Esophagus muscularis mucosa (tissue), 4 donors: Measurements from ENCODE around the gene KMT2D.

ENCODE experiments used
- EP300 ChIP-seq: sonication (generic); formaldehyde crosslinking; IDR thresholded peaks from one replicate; pipeline ENCODE4 v1.6.1; 2017; ENCODE audit warnings: antibody characterized with exemption
- POLR2A ChIP-seq: fragments of 450-650 bp; IDR thresholded peaks from one replicate; pipeline ENCODE4 v1.6.1; 2017; ENCODE audit warnings: antibody characterized with exemption, moderate library complexity, mild to moderate bottlenecking, low read depth
- POLR2AphosphoS5 ChIP-seq, 2 donors: sonication (generic); formaldehyde crosslinking; IDR thresholded peaks; one replicate each; pipeline ENCODE4 v1.6.1; 2017; ENCODE audit warnings: antibody characterized with exemption in 2 of 2
- TF ChIP-seq, protein P1 (sequence below), 3 experiments: fragments of 200-600 bp in 2 of 3; fragments of 450-650 bp in 1 of 3; sonication (generic) in 2 of 3; IDR thresholded peaks; one replicate each; pipeline ENCODE4 v1.5.1; 2017 to 2019; ENCODE audit warnings: antibody characterized with exemption in 3 of 3, mild to moderate bottlenecking in 2 of 3, moderate library complexity in 1 of 3

DNA sequence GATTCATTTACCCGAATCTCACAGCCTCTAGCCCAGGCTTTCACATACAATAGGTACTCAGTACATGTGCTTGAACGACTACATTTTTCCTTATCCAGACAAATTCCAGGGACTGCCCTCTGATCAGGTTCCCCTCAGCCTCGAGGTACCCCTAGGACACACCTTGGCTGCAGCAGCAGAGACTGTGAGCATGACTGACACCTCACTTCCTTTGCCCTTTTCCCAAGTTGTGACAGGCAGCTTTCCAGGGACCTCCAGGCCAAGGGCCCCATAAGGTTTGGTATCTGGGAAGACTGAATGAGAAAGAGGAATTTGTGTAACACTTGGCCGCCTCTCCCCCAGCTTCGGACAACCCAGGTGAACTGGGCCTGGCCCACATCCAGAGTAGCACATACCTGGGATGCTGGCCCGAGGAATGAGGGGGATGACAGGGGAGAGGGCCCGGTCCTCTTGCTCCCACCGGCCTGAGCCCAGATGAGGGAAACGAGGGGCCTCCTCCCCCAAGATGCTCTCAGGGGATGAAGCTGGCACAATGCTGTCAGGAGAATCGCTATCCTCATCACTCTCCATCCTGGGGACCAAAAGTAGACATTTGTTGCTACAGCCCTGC is 31.8 kb downstream of the KMT2D start:
- TF ChIP-seq, protein P1, sequence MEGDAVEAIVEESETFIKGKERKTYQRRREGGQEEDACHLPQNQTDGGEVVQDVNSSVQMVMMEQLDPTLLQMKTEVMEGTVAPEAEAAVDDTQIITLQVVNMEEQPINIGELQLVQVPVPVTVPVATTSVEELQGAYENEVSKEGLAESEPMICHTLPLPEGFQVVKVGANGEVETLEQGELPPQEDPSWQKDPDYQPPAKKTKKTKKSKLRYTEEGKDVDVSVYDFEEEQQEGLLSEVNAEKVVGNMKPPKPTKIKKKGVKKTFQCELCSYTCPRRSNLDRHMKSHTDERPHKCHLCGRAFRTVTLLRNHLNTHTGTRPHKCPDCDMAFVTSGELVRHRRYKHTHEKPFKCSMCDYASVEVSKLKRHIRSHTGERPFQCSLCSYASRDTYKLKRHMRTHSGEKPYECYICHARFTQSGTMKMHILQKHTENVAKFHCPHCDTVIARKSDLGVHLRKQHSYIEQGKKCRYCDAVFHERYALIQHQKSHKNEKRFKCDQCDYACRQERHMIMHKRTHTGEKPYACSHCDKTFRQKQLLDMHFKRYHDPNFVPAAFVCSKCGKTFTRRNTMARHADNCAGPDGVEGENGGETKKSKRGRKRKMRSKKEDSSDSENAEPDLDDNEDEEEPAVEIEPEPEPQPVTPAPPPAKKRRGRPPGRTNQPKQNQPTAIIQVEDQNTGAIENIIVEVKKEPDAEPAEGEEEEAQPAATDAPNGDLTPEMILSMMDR (IDR thresholded peaks at IDR 0.05): no peak
- TF ChIP-seq POLR2AphosphoS5 (IDR thresholded peaks at IDR 0.05) (no peak), POLR2A (no peak), EP300 (no peak)
